Colonic mucosa (tissue), 4 donors: ENCODE measurements around the gene ECSCR. TPM values are rescaled to one million over a fixed set of nuclear protein-coding genes. Genes with fewer than 3 reads are reported as not detected.

Source experiments
- DNase-seq: peaks from one replicate; pipeline ENCODE4 v3.0.0-alpha.2; 2020
- H3K27ac ChIP-seq: fragments of 200-600 bp; one replicate; pipeline ENCODE4 v1.8.0; 2021
- H3K27me3 ChIP-seq: fragments of 200-600 bp; one replicate; pipeline ENCODE4 v1.8.0; 2021
- H3K36me3 ChIP-seq: fragments of 200-600 bp; one replicate; pipeline ENCODE4 v1.8.0; 2021
- H3K4me1 ChIP-seq: fragments of 200-600 bp; one replicate; pipeline ENCODE4 v1.8.0; 2021; ENCODE audit warnings: mild to moderate bottlenecking
- H3K4me3 ChIP-seq: fragments of 200-600 bp; one replicate; pipeline ENCODE4 v1.8.0; 2021
- H3K9ac ChIP-seq, 2 donors: one replicate each; pipeline ENCODE4 v1.7.0; 2013; ENCODE audit warnings: control low read depth in 2 of 2, low read depth in 2 of 2, low read length in 2 of 2
- H3K9me3 ChIP-seq: fragments of 200-600 bp; one replicate; pipeline ENCODE4 v1.8.0; 2021
- CTCF ChIP-seq: fragments of 200-600 bp; IDR thresholded peaks from one replicate; pipeline ENCODE4 v1.8.0; 2022; ENCODE audit warnings: antibody characterized with exemption, mild to moderate bottlenecking
- intact Hi-C: fragments of 100-400 bp; cut with DNase I; formaldehyde crosslinking; loops from one replicate; pipeline ENCODE4 v1.14.1; 2022
- total RNA-seq, 2 donors: library from RNA; stranded (reverse); fragmentation: NEBNext Ultra II Directional in 1 of 2; extraction: Animal tissue kit (Norgen Biotek cat#: 25700) in 1 of 2; gene quantifications; one replicate each; pipeline ENCODE4 v1.2.1, GENCODE V29; 2021
- donor health status: healthy.
- donor health status: DM: no; HTN: no; CAD: no.
- donor health status: DM: no; HTN: no; CAD: no.

The ECSCR gene
- total RNA-seq, 2 donors from 2014 or later = 2.2 to 7.4 TPM

DNA sequence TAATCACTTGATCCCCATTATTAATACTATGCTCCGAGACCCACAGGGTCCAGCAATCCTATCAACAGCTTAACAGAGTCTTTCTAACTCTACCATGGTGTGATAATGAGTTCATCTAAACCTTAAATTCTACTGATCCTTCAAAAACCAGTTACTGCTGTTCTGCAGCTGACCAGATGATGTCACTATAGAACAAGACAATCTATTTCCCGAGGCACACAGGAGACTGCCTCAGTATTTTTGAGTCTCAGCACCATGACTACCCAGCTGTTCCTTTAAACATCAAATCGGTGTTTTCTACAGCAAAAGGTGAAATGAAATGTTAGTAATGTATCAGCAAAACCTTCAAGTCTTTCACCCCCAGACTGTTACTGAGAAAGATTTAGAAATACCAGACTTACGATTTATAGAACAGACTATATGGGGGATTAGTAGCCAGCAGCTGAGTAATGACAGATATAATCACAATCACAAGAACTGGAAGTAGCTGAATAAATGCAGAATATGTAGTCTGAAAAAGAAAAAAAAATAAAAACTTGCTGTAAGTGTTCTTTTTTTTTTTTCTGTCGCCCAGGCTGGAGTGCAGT lies 40.1 kb downstream of the ECSCR start:
- intact Hi-C loops = loop anchor here (1.0 kb wide), 1 partner anchor 91 kb away; no protein-coding TSS in a partner anchor
- no peaks in the 10 kb centered on the region for H3K9me3 ChIP-seq
- peaks cover 5% of the 10 kb centered on the region for H3K4me1 ChIP-seq
- TF ChIP-seq CTCF = peak; percentile 85
- DNase-seq = peak; percentile 70
- no peak overlapping the region for H3K27ac ChIP-seq
- H3K9ac ChIP-seq = no peak overlapping the region
- H3K27me3 ChIP-seq = no peaks in the 10 kb centered on the region
- H3K4me3 ChIP-seq = no peak overlapping the region
- H3K36me3 ChIP-seq = no peaks in the 10 kb centered on the region

GRCh38 chr5:139419226-139420192 lies 43.0 kb downstream of the ECSCR start:
- peak; percentile 31 for DNase-seq
- Histone ChIP-seq H3K4me3 (no peak overlapping the region), H3K4me1 (peaks cover 12% of the 10 kb centered on the region), H3K27me3 (no peaks in the 10 kb centered on the region), H3K36me3 (no peaks in the 10 kb centered on the region), H3K9ac (peak overlapping the region in 1 of 2 donors; percentile 65), H3K27ac (peak overlapping the region; percentile 58), H3K9me3 (no peaks in the 10 kb centered on the region)
- TF ChIP-seq CTCF = no peak
- intact Hi-C loops = no loop called here

GRCh38 chr5:139418793-139419192 lies 43.8 kb downstream of the ECSCR start:
- Histone ChIP-seq H3K27ac (peak overlapping the region; percentile 58), H3K36me3 (no peaks in the 10 kb centered on the region), H3K27me3 (no peaks in the 10 kb centered on the region), H3K9ac (no peak overlapping the region), H3K4me3 (no peak overlapping the region), H3K4me1 (peaks cover 12% of the 10 kb centered on the region), H3K9me3 (no peaks in the 10 kb centered on the region)
- no peak for DNase-seq
- intact Hi-C loops = no loop called here
- TF ChIP-seq CTCF = no peak

- TF ChIP-seq CTCF = no peak
- intact Hi-C loops = no loop called here
- no peak overlapping the region for H3K9ac ChIP-seq
- H3K4me1 ChIP-seq = peaks cover 12% of the 10 kb centered on the region
- no peak overlapping the region for H3K4me3 ChIP-seq
- H3K27me3 ChIP-seq = no peaks in the 10 kb centered on the region
- H3K36me3 ChIP-seq = no peaks in the 10 kb centered on the region
- DNase-seq = no peak
- no peaks in the 10 kb centered on the region for H3K9me3 ChIP-seq
- H3K27ac ChIP-seq = no peak overlapping the region
These were observed 45.3 kb downstream of the ECSCR start for GRCh38 chr5:139417214-139417613.

- Histone ChIP-seq H3K9ac (no peak overlapping the region), H3K4me3 (no peak overlapping the region), H3K27me3 (no peaks in the 10 kb centered on the region), H3K9me3 (no peaks in the 10 kb centered on the region), H3K27ac (no peak overlapping the region), H3K36me3 (no peaks in the 10 kb centered on the region), H3K4me1 (peaks cover 12% of the 10 kb centered on the region)
- intact Hi-C loops = no loop called here
- no peak for TF ChIP-seq CTCF
- DNase-seq = peak; percentile 52
These were observed 45.9 kb downstream of the ECSCR start for GRCh38 chr5:139416651-139417050.
